Measurements from ENCODE around the gene PTPN7.
"Not testable (repeated sequence)": the region's sequence is repeated elsewhere in the genome, so short reads cannot be mapped to it uniquely, and the experiment has no call there.

Gene PTPN7

DNA sequence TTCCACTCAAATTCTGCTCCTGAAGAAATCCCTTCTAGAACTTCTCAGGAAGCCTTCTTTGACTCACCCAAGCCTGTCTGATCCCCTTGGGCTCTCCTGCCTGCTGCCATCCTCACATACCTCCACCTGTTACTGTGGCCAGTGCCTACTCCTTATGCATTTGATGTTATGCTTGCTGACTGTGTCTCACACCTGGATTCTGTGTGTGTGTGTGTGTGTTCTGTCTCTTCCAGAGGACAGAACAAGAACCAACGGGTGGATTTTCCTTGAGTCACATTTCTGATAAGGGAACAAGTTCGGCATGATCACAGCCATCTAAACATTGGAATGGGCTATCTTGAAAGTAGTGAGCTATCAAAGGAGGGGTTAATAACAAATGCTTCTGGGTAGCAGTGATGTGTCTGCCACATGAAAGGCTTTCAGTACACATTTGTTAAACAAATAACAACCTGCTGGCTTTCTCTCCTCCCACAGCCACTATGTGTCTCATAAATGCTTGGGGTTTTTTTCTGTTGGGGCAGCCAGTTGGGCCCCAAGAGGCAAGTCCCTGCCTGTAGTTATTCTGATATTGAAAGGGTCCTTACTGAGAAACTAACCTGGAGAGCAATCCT, 46.6 kb downstream of the PTPN7 start:
- peak overlapping the region; percentile 3 for H3K27ac ChIP-seq
- TF ChIP-seq, protein P1, sequence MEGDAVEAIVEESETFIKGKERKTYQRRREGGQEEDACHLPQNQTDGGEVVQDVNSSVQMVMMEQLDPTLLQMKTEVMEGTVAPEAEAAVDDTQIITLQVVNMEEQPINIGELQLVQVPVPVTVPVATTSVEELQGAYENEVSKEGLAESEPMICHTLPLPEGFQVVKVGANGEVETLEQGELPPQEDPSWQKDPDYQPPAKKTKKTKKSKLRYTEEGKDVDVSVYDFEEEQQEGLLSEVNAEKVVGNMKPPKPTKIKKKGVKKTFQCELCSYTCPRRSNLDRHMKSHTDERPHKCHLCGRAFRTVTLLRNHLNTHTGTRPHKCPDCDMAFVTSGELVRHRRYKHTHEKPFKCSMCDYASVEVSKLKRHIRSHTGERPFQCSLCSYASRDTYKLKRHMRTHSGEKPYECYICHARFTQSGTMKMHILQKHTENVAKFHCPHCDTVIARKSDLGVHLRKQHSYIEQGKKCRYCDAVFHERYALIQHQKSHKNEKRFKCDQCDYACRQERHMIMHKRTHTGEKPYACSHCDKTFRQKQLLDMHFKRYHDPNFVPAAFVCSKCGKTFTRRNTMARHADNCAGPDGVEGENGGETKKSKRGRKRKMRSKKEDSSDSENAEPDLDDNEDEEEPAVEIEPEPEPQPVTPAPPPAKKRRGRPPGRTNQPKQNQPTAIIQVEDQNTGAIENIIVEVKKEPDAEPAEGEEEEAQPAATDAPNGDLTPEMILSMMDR (IDR thresholded peaks at IDR 0.05) = no peak
- TF ChIP-seq ZFX (IDR thresholded peaks at IDR 0.05; ENCODE audit: borderline replicate concordance) = no peak

DNA sequence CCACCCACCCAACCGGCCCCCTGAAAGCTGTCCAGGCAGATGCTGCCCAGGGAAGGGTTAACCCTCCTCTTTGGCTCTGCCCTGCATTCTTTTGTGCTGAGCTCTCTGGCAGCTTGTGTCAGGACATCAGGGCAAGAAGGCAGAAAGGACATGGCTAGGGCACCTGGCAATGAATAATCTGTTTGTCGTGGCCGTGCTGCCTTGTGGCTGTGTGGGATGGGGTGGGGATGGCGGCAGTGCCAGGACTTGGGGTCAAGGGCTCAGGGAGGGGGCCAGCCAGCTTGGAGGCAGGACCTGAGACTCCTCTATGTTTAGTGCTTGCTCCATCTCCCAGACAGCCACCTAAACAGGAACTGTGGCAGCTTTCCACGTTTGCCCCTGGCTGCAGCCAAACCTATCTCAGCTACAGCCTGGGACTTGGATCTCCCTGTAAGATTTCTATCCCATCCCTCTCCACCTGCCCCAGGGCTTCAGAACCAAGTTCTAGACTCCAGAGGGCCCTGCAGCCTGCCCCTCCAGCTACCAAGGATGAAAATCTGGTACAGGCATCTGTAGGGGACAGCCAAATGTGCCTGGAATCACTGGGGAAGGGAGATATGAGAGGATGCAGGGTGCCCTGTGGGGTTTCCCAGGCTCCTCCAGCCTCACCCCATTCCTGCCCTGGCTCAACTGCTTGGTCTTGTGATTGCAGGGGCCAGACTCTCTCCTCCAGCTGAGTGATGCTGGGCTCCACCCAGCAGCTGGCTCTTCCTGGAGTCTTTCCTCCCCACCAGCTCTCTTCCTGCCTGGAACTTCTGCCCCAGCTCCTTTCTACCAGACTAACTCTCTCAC, 47.3 kb downstream of the PTPN7 start:
- peak overlapping the region; percentile 3 for H3K27ac ChIP-seq
- TF ChIP-seq, protein P1 (IDR thresholded peaks at IDR 0.05) = no peak
- TF ChIP-seq ZFX (IDR thresholded peaks at IDR 0.05; ENCODE audit: borderline replicate concordance) = no peak

DNA sequence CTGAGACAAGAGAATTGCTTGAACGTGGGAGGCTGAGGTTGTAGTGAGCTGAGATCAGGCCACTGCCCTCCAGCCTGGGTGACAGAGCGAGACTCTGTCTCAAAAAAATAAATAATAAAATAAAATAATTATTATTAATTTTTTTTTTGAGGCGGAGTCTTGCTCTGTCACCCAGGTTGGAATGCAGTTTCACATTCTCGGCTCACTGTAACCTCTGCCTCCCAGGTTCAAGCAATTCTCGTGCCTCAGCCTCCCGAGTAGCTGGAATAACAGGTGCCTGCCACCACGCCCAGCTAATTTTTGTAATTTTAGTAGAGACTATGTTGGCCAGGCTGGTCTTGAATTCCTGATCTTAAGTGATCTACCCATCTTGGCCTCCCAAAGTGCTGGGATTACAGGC, 48.8 kb downstream of the PTPN7 start:
- H3K27ac ChIP-seq = not testable (repeated sequence)

DNA sequence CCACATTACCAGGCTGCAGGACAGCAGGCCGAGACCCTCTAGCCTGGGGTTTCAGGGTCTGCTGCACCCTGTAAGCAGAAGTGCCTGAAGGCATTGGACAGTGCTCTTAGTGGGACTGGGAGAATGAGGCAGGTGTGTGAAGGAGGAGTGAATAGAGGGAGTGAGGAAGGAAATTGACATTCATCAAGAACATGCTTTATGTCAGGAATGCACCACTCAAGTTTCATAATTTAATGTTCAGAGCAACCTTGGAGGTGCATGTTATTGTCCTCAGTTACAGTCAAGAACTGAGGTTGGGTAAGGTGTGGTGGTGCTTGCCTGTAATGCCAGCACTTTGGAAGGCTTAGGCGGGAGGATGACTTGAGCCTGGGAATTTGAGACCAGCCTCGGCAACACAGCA, 49.4 kb downstream of the PTPN7 start:
- TF ChIP-seq ZFX (IDR thresholded peaks at IDR 0.05; ENCODE audit: borderline replicate concordance) = no peak
- TF ChIP-seq, protein P1 (IDR thresholded peaks at IDR 0.05) = no peak
- no peak overlapping the region for H3K27ac ChIP-seq

DNA sequence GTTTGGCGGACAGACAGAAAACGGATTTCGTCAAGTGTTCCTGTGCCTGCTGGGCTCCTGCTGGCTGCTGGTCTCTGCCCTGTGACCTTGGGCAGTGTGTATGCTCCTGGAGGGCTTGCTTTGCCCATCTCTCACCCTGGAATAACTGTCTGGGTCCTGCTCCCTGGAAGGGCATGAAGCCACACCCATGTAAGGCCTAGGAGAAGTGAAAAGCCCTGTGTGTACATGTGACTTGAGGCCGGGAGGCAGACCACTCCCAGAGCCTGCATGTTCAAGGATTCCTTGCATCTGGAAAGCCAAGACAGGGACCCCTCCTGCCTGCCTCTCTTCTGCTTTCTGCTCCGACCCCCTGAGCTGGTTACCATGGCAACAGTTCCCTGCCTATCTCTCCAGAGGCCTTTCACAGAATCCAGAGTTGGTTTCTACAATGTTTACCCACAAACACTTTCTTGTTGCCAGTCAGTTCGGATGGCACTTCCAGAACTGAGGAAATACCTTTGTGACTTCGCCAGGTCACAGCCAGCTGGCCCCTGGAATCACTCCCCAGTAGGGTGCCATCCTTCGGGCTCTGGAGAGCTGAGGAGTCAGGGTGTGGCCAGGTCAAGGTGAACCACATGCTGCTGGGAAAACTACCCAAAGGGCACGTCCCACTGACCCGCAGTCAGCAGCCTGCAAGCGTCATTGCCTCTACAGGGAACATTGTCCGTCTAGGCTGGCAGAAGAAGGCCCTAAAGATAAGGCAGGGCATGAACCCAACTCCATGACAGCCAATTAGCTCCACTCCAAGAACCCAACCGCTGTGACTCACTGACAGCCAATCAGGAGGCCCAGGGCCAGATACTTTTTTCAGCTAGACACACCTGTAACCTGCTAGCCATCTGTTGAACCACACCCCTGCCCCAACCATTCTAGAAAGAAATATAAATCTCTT, 52.3 kb downstream of the PTPN7 start:
- H3K27ac ChIP-seq = peak overlapping the region; percentile 63
- TF ChIP-seq ZFX (IDR thresholded peaks at IDR 0.05; ENCODE audit: borderline replicate concordance) = no peak
- TF ChIP-seq, protein P1 (IDR thresholded peaks at IDR 0.05) = no peak

DNA sequence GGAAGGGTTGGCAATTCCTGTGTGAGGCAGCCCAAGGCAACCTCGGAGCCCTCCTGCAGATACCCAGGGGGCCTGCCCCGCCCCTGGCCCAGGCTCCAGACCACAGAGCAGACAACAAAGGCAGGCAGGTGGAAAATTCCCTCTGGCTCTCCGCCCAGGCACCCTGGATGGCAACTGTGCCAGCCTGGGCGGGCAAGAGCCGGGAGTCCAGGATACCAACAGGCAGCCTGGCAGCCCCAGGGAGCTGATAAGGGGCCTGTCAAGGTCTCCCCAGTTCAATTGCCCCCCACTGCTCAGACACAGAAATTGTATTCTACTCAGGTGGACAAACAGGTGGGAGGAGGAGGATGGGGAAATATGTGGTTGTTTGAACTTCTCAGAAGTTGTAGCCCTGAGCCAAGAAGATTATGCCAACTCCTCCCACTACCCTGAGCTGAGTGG, 53.1 kb downstream of the PTPN7 start:
- no peak for TF ChIP-seq ZFX (IDR thresholded peaks at IDR 0.05; ENCODE audit: borderline replicate concordance)
- TF ChIP-seq, protein P1 (IDR thresholded peaks at IDR 0.05) = no peak
- H3K27ac ChIP-seq = peak overlapping the region; percentile 63

Measured in 22Rv1 (cell line).